ENCODE measurements around the gene BCL2L1.

- TF ChIP-seq, protein P1, sequence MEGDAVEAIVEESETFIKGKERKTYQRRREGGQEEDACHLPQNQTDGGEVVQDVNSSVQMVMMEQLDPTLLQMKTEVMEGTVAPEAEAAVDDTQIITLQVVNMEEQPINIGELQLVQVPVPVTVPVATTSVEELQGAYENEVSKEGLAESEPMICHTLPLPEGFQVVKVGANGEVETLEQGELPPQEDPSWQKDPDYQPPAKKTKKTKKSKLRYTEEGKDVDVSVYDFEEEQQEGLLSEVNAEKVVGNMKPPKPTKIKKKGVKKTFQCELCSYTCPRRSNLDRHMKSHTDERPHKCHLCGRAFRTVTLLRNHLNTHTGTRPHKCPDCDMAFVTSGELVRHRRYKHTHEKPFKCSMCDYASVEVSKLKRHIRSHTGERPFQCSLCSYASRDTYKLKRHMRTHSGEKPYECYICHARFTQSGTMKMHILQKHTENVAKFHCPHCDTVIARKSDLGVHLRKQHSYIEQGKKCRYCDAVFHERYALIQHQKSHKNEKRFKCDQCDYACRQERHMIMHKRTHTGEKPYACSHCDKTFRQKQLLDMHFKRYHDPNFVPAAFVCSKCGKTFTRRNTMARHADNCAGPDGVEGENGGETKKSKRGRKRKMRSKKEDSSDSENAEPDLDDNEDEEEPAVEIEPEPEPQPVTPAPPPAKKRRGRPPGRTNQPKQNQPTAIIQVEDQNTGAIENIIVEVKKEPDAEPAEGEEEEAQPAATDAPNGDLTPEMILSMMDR (IDR thresholded peaks at IDR 0.05; ENCODE audit: low read depth, low read length) = no peak
- no peak for TF ChIP-seq EZH2phosphoT487 (IDR thresholded peaks at IDR 0.05; ENCODE audit: low read depth)
These were observed 22.6 kb downstream of the BCL2L1 start for GRCh38 chr20:31699801-31700728.

Measured in OCI-LY3 (cell line).